Kidney (tissue), 14 donors: ENCODE results near the gene RAB13. TPM values are rescaled to one million over a fixed set of nuclear protein-coding genes. Genes with fewer than 3 reads are reported as not detected.

Experiments used
- DNase-seq, 5 donors: peaks; one replicate each; pipeline ENCODE4 v3.0.0-alpha.2; 2013 to 2020
- FAIRE-seq: peaks from 2 replicates; lab custom pipeline; 2012; peaks lifted over from hg19 to GRCh38; lab: Jason Lieb, UNC
- H3K27ac ChIP-seq, 2 donors: one replicate each; pipeline ENCODE4 v1.7.0; 2013; ENCODE audit warnings: low read depth in 2 of 2, low read length in 2 of 2, inconsistent platforms in 1 of 2
- H3K27me3 ChIP-seq: one replicate; pipeline ENCODE4 v1.7.1; 2013; ENCODE audit warnings: low read length, inconsistent platforms; ENCODE audit not compliant: control insufficient read depth, insufficient read depth
- H3K36me3 ChIP-seq, 3 donors: one replicate each; pipeline versions ENCODE4 v1.7.0 to v1.7.1; 2013; ENCODE audit warnings: low read length in 3 of 3, control low read depth in 1 of 3, inconsistent platforms in 1 of 3; ENCODE audit not compliant: insufficient read depth in 3 of 3, control insufficient read depth in 2 of 3
- H3K4me1 ChIP-seq, 3 donors: one replicate each; pipeline versions ENCODE4 v1.7.0 to v1.7.1; 2013; ENCODE audit warnings: low read length in 3 of 3, inconsistent platforms in 1 of 3, low read depth in 1 of 3; ENCODE audit not compliant: control insufficient read depth in 2 of 3, insufficient read depth in 2 of 3
- H3K4me3 ChIP-seq, 3 donors: one replicate each; pipeline versions ENCODE4 v1.7.0 to v1.8.1; 2013; ENCODE audit warnings: low read length in 3 of 3, control low read depth in 1 of 3, inconsistent platforms in 1 of 3
- H3K9ac ChIP-seq, 3 donors: one replicate each; pipeline versions ENCODE4 v1.7.0 to v1.7.1; 2013; ENCODE audit warnings: low read length in 3 of 3, control low read depth in 1 of 3, inconsistent platforms in 1 of 3
- H3K9me3 ChIP-seq, 3 donors: one replicate each; pipeline versions ENCODE4 v1.7.0 to v1.7.1; 2013; ENCODE audit warnings: low read length in 3 of 3, control low read depth in 1 of 3, inconsistent platforms in 1 of 3; ENCODE audit not compliant: control insufficient read depth in 2 of 3, insufficient read depth in 1 of 3
- intact Hi-C: fragments of 100-400 bp; cut with DNase I; formaldehyde crosslinking; loops from one replicate; pipeline ENCODE4 v1.11.1; 2022
- polyA plus RNA-seq: library from polyadenylated mRNA; stranded (reverse); fragments of 350-450 nt; fragmentation: Illumina TruSeq; extraction: RNeasy Lipid Tissue Mini Kit (QIAGEN cat#74804); gene quantifications from one replicate; pipeline ENCODE4 v1.2.3, GENCODE V29; 2014; ENCODE audit warnings: low read depth, low replicate concordance; ENCODE audit not compliant: insufficient read depth
- total RNA-seq: library from RNA; stranded (reverse); fragmentation: NEBNext Ultra II Directional; extraction: Animal tissue kit (Norgen Biotek cat#: 25700); gene quantifications from one replicate; pipeline ENCODE4 v1.2.1, GENCODE V29; 2021
- TF ChIP-seq, protein P1 (sequence below): IDR thresholded peaks from 3 replicates; pipeline ENCODE4 v1.5.1; 2012; ENCODE audit warnings: mild to moderate bottlenecking, moderate library complexity, borderline replicate concordance; ENCODE audit not compliant: insufficient read depth; ENCODE audit errors: extremely low read depth
- donor health status: control.
- donor health status: control.
- donor health status: control.
- donor health status: control.
- donor health status: control.
- donor health status: DM: yes; HTN: yes; CAD: no.
- donor health status: Normal renal cell carcinoma (clear cell type).

RAB13 gene
- total and polyA plus RNA-seq, 2 donors from 2014 or later: 142 to 226 TPM

DNA sequence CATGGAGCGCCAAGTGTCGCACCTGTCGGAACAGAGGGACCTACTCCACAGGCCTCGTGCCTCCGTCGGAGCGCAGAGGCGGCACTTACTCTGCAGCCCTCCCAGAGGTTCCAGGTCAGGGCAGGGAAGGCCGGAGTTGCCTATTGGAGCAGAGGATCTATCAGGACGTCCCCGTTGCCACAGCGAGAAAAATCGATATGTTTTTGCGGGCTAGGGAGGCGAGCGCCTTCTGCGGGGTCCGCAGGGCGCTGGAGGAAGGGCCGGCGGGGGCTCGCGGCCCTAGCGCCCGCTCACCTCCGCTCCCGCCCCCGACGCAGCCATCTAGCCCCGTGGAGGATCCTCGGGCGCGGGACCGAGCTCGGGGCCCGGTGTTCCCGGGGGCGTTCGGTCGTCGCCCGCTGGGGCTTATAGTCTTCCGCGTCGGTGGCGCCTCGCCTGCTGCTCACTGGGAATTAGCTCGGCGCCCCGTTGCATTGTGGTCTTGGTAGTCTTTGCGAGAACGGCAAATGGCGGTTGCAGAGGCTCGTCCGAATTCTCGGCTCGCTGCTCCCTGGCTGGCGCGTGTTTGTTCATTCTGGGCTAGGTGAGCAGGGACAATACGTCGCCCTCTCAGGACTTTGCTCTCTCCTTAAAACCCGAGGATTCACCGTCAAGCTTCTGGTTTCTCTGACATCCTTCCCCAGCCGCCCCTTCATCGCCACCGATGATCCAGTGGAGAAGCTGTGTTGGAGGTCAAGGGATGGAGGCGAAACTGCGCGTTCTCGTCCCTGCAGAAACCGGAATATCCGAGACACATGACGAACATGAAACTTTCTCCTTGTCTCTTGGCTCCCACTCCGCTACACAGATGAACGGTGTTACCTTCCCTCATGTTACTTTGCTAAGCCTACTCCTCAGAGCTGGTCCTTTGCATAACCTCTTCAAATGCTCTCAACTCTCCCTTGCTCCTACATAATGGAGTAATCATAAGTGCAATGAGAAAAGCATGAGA is 8.6 kb downstream of the RAB13 start, which contains the start of gene JTB:
JTB (minus strand) TSS at position 425 of the 991 bp plus-strand sequence; CDS start at position 3, 422 bp downstream.
- H3K4me1 ChIP-seq: peaks cover 0 to 8% (median 0%) of the 10 kb centered on the region in 3 donors
- DNase-seq (peak; percentile 88 to 96 (median 94)), FAIRE-seq (no peak)
- no peaks in the 10 kb centered on the region for H3K27me3 ChIP-seq
- TF ChIP-seq, protein P1, sequence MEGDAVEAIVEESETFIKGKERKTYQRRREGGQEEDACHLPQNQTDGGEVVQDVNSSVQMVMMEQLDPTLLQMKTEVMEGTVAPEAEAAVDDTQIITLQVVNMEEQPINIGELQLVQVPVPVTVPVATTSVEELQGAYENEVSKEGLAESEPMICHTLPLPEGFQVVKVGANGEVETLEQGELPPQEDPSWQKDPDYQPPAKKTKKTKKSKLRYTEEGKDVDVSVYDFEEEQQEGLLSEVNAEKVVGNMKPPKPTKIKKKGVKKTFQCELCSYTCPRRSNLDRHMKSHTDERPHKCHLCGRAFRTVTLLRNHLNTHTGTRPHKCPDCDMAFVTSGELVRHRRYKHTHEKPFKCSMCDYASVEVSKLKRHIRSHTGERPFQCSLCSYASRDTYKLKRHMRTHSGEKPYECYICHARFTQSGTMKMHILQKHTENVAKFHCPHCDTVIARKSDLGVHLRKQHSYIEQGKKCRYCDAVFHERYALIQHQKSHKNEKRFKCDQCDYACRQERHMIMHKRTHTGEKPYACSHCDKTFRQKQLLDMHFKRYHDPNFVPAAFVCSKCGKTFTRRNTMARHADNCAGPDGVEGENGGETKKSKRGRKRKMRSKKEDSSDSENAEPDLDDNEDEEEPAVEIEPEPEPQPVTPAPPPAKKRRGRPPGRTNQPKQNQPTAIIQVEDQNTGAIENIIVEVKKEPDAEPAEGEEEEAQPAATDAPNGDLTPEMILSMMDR: no peak
- no peaks in the 10 kb centered on the region for H3K9me3 ChIP-seq
- H3K4me3 ChIP-seq: peak within 1 kb of the TSS; percentile 64 to 92 (median 91)
- H3K9ac ChIP-seq: peak within 1 kb of the TSS; percentile 92 to 98 (median 95)
- H3K27ac ChIP-seq: peak within 1 kb of the TSS; percentile 83 to 92
- intact Hi-C loops: no loop called here
- peaks cover 2 to 8% (median 4%) of the 10 kb centered on the region in 3 donors for H3K36me3 ChIP-seq

DNA sequence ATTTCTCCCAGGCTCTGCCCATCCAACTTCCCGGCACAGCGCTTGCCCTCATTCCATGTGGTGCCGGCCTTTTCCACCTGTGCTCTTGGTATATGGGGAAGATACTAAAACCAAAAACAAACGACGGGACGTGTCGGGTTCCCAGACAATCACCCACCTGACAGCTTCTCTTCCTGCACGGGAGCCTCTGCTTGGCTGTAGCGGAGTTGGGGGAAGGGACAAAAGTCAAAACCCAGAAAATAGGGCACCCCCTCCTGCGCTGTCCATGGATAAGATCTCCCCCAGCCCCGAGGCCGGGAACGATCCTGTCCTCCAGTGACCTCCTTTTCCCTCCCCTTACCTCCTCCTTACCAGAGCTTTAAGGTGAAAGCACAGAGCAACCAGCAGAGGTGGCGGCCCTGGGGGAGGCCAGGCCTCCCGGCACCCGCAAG is 9.3 kb downstream of the RAB13 start:
- DNase-seq: peak in 2 of 5 donors; percentile 19 to 33
- H3K27ac ChIP-seq: peak overlapping the region; percentile 83 to 92
- intact Hi-C loops: no loop called here
- FAIRE-seq: no peak
- peak overlapping the region; percentile 92 to 98 (median 95) for H3K9ac ChIP-seq
- TF ChIP-seq, protein P1: no peak
- no peaks in the 10 kb centered on the region for H3K27me3 ChIP-seq
- H3K4me3 ChIP-seq: peak overlapping the region; percentile 64 to 92 (median 91)
- H3K4me1 ChIP-seq: peaks cover 0 to 8% (median 0%) of the 10 kb centered on the region in 3 donors
- no peaks in the 10 kb centered on the region for H3K9me3 ChIP-seq
- H3K36me3 ChIP-seq: peaks cover 2 to 8% (median 4%) of the 10 kb centered on the region in 3 donors

DNA sequence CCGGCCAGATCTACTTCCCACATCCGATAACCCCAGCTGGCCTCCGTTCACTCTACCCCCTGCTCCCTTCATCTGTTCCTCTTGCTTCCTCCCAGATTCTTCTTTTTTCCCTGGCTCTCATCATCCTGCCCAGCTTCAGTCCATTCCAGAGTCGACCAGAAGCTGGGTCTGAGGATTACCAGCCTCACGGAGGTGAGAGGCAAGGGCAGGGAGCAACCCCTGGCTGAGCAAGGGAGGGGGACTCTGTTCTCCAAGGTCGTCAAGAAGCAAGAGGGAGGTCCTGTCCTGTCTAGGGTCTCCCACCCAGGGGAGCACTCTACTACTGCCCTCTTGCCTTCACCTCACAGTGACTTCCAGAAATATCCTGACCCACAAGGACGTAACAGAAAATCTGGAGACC is 12.6 kb downstream of the RAB13 start:
- FAIRE-seq: no peak
- Histone ChIP-seq H3K4me3 (no peak overlapping the region), H3K4me1 (peaks cover 0 to 10% (median 3%) of the 10 kb centered on the region in 3 donors), H3K27ac (no peak overlapping the region), H3K27me3 (no peaks in the 10 kb centered on the region), H3K9ac (no peak overlapping the region), H3K36me3 (peaks cover 2 to 8% (median 4%) of the 10 kb centered on the region in 3 donors), H3K9me3 (no peaks in the 10 kb centered on the region)
- intact Hi-C loops: no loop called here
- DNase-seq: no peak
- TF ChIP-seq, protein P1: no peak
